GM10266 (cell line): ENCODE results near the gene CASK.
A peak's percentile ranks its signal among the peaks of the same experiment; 100 is the strongest.

Source experiments
- DNase-seq: peaks from one replicate; pipeline ENCODE4 v3.0.0; 2012; ENCODE audit errors: extremely low spot score
- TF ChIP-seq, protein P1 (sequence below): IDR thresholded peaks from 2 replicates; pipeline ENCODE4 v1.5.1; 2012; ENCODE audit warnings: mild to moderate bottlenecking, low read depth; ENCODE audit not compliant: control insufficient read depth, insufficient read depth; ENCODE audit errors: missing control alignments

Gene CASK, protein sequence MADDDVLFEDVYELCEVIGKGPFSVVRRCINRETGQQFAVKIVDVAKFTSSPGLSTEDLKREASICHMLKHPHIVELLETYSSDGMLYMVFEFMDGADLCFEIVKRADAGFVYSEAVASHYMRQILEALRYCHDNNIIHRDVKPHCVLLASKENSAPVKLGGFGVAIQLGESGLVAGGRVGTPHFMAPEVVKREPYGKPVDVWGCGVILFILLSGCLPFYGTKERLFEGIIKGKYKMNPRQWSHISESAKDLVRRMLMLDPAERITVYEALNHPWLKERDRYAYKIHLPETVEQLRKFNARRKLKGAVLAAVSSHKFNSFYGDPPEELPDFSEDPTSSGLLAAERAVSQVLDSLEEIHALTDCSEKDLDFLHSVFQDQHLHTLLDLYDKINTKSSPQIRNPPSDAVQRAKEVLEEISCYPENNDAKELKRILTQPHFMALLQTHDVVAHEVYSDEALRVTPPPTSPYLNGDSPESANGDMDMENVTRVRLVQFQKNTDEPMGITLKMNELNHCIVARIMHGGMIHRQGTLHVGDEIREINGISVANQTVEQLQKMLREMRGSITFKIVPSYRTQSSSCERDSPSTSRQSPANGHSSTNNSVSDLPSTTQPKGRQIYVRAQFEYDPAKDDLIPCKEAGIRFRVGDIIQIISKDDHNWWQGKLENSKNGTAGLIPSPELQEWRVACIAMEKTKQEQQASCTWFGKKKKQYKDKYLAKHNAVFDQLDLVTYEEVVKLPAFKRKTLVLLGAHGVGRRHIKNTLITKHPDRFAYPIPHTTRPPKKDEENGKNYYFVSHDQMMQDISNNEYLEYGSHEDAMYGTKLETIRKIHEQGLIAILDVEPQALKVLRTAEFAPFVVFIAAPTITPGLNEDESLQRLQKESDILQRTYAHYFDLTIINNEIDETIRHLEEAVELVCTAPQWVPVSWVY

DNA sequence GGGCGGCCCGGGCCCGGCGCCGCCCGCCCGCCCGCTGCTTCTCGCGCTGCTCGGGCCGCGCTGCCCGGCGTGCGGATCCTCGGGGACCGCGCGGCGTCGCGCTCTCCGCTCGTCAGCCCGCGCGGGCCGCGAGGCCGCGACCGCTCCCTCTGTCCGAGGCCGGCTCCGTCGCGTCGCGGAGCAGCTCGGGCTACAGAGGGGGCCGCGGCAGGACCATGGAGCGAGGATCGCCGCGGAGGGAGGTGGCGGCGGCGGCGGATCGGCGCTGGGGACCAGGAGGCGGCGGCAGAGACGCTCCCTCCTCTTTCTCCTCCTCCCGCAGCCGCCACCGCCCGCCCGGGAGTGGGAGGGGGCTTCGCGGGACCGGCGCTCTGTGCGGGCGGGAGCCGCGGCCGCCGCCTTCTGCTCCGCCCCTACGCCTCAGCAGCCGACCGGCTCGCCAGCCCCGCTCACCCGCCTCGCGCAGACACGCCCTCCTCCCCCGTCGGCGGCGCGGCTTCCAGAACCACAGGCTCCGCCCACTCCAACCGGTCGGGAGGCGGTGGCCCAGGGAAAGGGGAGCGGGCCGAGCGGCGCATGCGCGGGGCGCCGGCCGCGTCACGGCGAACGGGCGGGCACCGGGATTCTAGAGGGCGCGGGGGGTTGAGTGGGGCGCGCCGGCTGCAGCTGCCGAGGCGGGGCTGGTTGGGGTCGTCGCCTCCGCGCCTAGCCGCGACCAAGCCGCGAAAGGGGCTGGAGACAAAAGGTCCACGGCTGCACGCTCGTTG lies at the start of gene CASK:
Gene CASK, minus strand, starts transcription at position 344 of the 767 bp plus-strand sequence. CDS start 566 bp downstream, outside the sequence.
- TF ChIP-seq, protein P1, sequence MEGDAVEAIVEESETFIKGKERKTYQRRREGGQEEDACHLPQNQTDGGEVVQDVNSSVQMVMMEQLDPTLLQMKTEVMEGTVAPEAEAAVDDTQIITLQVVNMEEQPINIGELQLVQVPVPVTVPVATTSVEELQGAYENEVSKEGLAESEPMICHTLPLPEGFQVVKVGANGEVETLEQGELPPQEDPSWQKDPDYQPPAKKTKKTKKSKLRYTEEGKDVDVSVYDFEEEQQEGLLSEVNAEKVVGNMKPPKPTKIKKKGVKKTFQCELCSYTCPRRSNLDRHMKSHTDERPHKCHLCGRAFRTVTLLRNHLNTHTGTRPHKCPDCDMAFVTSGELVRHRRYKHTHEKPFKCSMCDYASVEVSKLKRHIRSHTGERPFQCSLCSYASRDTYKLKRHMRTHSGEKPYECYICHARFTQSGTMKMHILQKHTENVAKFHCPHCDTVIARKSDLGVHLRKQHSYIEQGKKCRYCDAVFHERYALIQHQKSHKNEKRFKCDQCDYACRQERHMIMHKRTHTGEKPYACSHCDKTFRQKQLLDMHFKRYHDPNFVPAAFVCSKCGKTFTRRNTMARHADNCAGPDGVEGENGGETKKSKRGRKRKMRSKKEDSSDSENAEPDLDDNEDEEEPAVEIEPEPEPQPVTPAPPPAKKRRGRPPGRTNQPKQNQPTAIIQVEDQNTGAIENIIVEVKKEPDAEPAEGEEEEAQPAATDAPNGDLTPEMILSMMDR: peak; percentile 5
- DNase-seq: peak; percentile 80

DNA sequence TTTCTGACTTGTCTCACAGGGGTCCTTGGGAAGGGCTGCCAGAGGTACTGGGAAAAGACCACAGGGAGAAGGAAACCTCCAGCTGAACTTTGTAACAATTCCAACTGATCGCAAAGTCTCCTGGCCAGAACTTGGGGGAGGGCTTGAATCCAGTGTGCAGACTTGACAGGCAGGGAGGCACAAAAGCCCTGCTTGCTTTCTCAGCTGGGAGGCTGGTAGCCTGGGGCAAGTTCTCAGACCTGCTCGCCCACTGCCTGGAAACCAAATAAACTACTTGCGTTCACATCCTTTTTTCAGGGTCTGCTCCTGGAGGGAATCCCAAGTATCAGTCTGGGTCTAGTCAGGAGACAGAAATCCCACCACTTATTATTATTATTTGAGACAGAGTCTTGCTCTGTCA lies 48.0 kb upstream of the CASK start:
- no peak for DNase-seq
- TF ChIP-seq, protein P1: no peak

DNA sequence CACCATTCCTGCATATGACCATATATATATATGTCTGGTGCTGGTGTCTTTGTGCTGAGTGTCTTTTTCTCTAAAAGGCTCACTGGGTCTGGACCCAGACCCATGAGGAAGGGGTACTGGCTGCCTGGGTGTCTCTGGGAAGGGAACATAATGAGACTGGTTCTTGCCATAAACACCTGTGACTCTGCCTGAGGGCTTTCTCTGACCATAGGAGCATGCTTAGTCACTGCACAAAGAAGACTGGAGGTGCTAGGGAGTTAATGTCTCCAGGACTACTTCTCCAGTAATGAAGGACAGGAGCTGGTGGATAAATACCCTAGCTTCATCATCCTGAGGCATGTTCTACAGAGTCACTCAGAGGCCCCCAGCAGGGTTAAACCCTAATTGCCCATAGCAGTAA lies 47.1 kb upstream of the CASK start:
- TF ChIP-seq, protein P1: no peak
- no peak for DNase-seq

DNA sequence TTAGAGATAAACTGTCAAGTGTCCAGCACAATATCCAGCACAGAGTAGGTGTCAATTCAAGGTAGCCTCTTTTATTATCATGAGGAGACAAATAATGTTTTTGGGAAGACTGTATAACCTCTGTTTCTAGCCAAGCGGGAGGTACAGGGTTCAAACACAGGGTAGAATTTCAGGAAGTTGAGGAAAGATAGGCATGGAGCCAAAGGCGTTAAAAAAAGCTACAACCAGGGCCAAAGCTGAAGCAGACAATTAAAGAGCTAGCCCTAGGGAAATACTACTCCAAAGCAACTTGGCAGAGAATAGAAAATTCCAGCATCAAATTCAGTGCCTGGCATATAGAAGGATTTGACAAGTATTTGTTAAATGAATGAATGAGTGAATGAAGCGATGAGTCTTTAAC lies 40.0 kb upstream of the CASK start:
- TF ChIP-seq, protein P1: no peak

DNA sequence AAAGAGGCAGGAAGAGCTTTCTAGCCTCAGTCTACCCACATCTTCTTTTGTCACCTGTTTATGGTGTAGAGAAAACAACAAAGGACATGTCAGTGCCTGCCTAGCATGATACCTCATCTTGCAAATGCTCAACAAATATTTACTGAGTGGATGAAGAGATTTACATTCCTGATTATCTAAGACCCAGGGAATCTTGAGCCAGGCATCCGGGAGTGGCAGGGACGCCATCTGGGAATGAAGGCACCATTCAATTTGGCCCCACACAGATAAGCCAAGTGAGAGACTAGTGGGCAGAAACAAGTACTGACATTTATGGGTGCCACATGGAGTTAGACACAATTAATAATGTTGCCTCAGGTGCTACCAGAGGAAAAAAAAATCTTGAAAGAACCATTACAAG lies 36.8 kb upstream of the CASK start:
- DNase-seq: no peak
- TF ChIP-seq, protein P1: no peak

More for the DNA sequence above, 40.0 kb upstream of the CASK start:
- DNase-seq: no peak

DNA sequence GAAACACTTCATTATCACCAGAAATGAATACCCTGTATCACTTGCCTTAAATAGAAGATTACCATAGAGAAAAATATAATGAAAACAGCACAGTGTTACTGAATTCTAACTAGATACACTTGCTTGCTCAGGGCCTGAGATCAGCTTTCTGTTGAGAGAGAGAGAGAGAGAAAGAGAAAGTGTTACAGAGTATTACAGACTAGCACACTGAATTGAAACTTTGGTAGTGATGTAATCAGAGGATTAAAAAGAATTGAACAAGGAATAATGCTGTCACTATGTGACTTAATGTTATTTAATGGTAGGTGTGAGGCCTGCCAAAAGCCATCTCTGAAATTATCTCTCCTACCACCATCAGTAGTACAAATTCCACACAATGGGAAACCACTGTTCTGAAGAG lies 35.5 kb upstream of the CASK start:
- no peak for DNase-seq
- TF ChIP-seq, protein P1: no peak
